Esophagus muscularis mucosa (tissue), 4 donors: ENCODE measurements around the gene AMY2A. TPM values are rescaled to one million over a fixed set of nuclear protein-coding genes. Genes with fewer than 3 reads are reported as not detected.
"Not testable (repeated sequence)": the region's sequence is repeated elsewhere in the genome, so short reads cannot be mapped to it uniquely, and the experiment has no call there.

Experiments
- DNase-seq: peaks from one replicate; pipeline ENCODE4 v3.0.0-alpha.2; 2017; ENCODE audit errors: extremely low spot score
- H3K27ac ChIP-seq, 4 donors: fragments of 200-600 bp; sonication (generic); replicated peaks in 1 of 4; 1 replicate in 3 of 4; 2 replicates in 1 of 4; pipeline ENCODE4 v1.5.1; 2016 to 2019; ENCODE audit warnings: mild to moderate bottlenecking in 1 of 4
- H3K27me3 ChIP-seq, 4 donors: fragments of 200-600 bp; sonication (generic); one replicate each; pipeline versions ENCODE4 v1.5.1 to v1.6.0; 2016 to 2019
- H3K36me3 ChIP-seq, 4 donors: fragments of 200-600 bp; sonication (generic); one replicate each; pipeline ENCODE4 v1.5.1; 2016 to 2019
- H3K4me1 ChIP-seq, 4 donors: fragments of 200-600 bp; sonication (generic); one replicate each; pipeline ENCODE4 v1.5.1; 2016 to 2019
- H3K4me3 ChIP-seq, 4 donors: fragments of 200-600 bp; sonication (generic); 1 replicate in 2 of 4; 2 replicates in 2 of 4; pipeline ENCODE4 v1.5.1; 2016 to 2019; ENCODE audit warnings: mild to moderate bottlenecking in 4 of 4, moderate library complexity in 1 of 4
- H3K9me3 ChIP-seq, 4 donors: fragments of 200-600 bp; sonication (generic); 1 replicate in 3 of 4; 2 replicates in 1 of 4; pipeline ENCODE4 v1.5.1; 2016 to 2019
- WGBS: methylation state at CpG from one replicate; pipeline ENCODE4 v1.1.5; 2018; 5-methylcytosine and 5-hydroxymethylcytosine counted together
- intact Hi-C: fragments of 100-400 bp; cut with DNase I; formaldehyde crosslinking; loops from one replicate; pipeline ENCODE4 v1.15.1; 2023
- small RNA-seq, 3 donors: library from RNA; depleted of rRNA; stranded (forward); fragments of <200 nt; gene quantifications; one replicate each; pipeline ENCODE3, GENCODE V24; 2016
- total RNA-seq, 4 donors: library from RNA; depleted of rRNA; stranded (reverse); fragments of >200 nt; gene quantifications; one replicate each; pipeline versions ENCODE4 v1.1.0 to v1.2.1, GENCODE V29; 2016

The AMY2A gene
- total RNA-seq, 4 donors from 2014 or later, result 1.7 TPM; not detected in 3

- H3K27me3 ChIP-seq, DNase-seq, H3K4me3 ChIP-seq, H3K4me1 ChIP-seq, H3K36me3 ChIP-seq, intact Hi-C loops, H3K27ac ChIP-seq, H3K9me3 ChIP-seq: not testable (repeated sequence)
- WGBS, result no CpG with 5 or more reads among the region's 5 CpGs
Observed at GRCh38 chr1:103655460-103655859, 38.2 kb downstream of the AMY2A start, which contains the start of gene AMY1A. Gene AMY1A (plus strand): TSS chr1:103655760. CDS start chr1:103656331, 571 bp downstream.

Small RNAs within 50 kb of the gene (small RNA-seq; reads per million reads assigned to genes)
- 0 reads per million in 3 donors for gene AC105272.1

Other genes starting within 250 kb of the AMY2A start
- 10 to 100 TPM in 3 of 4 donors, 1 to 10 TPM in 1; 7.5 to 30.3 (median 14.7) TPM for gene RNPC3, start 91.7 kb upstream of the AMY2A start, total RNA-seq
- gene AMY2B, start 45.8 kb upstream of the AMY2A start, total RNA-seq, result 10 to 100 TPM; 34.3 to 60.2 (median 47.4) TPM
- gene AMY1A, start 38.3 kb downstream of the AMY2A start, total RNA-seq, result not detected
- under 1 TPM in 1 of 4 donors, not detected in 3; 0.17 TPM for gene AMY1B, start 78.8 kb downstream of the AMY2A start, total RNA-seq
- gene AMY1C, start 132.5 kb downstream of the AMY2A start, total RNA-seq, result not detected